ENCODE results near the gene PGPEP1.
A peak's percentile ranks its signal among the peaks of the same experiment; 100 is the strongest.

Gene PGPEP1

DNA sequence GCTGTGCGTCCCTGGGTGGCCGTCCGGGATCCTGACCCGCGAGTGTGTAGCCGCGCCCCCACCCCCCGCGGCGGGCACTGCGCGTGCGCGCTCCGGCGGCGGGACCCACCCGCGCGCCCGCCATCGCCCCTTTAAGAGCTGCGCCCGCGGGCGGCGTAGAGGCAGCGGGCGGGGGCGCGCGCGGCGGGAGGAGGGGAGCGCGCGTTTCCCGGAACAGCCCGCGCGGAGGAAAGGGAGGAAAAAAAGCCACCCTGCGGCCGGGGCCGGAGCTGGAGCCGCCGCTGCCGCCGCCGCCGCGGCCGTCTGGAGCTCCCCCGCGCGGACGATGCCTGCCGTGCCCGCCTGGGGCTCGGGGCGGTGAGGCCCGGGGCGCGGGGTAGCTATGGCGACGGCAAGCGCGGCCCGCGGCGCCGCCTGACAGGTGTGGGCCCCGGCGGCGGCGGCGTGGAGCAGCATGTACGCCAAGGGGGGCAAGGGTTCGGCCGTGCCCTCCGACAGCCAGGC, 78.8 kb downstream of the PGPEP1 start, which contains the start of gene SSBP4:
Gene SSBP4, plus strand, starts transcription at position 204 of the 504 bp plus-strand sequence. Its CDS starts 251 bp downstream, at position 455.
- TF ChIP-seq, protein P1, sequence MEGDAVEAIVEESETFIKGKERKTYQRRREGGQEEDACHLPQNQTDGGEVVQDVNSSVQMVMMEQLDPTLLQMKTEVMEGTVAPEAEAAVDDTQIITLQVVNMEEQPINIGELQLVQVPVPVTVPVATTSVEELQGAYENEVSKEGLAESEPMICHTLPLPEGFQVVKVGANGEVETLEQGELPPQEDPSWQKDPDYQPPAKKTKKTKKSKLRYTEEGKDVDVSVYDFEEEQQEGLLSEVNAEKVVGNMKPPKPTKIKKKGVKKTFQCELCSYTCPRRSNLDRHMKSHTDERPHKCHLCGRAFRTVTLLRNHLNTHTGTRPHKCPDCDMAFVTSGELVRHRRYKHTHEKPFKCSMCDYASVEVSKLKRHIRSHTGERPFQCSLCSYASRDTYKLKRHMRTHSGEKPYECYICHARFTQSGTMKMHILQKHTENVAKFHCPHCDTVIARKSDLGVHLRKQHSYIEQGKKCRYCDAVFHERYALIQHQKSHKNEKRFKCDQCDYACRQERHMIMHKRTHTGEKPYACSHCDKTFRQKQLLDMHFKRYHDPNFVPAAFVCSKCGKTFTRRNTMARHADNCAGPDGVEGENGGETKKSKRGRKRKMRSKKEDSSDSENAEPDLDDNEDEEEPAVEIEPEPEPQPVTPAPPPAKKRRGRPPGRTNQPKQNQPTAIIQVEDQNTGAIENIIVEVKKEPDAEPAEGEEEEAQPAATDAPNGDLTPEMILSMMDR (IDR thresholded peaks at IDR 0.05) = no peak
- DNase-seq (ENCODE audit: low spot score) = no peak
- peak within 1 kb of the TSS; percentile 96 to 97 for H3K27ac ChIP-seq
- H3K4me3 ChIP-seq = peak within 1 kb of the TSS; percentile 81
